ENCODE measurements around the gene MARF1.
"Not testable (repeated sequence)": the region's sequence is repeated elsewhere in the genome, so short reads cannot be mapped to it uniquely, and the experiment has no call there.

The MARF1 gene

GRCh38 chr16:15643048-15643945 lies at the start of gene MARF1:
Gene MARF1 (minus strand): TSS chr16:15643154. CDS start chr16:15639233, 3,921 bp downstream.
- DNase-seq = peak; percentile 85

DNA sequence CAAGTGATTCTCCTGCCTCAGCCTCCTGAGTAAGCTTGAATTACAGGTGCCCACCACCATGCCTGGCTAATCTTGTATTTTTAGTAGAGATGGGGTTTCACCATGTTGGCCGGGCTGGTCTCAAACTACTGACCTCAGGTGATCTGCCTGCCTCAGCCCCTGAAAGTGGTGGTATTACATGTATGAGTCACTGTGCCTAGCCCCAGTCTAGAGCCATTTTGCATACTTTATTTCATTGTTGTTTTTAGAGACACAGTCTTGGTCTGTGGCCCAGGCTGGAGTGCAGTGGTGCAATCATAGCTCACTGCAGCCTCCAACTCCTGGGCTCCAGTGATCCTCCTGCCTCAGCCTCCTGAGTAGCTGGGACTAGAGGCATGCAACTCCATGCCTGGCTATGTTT lies 49.6 kb upstream of the MARF1 start:
- not testable (repeated sequence) for DNase-seq

DNA sequence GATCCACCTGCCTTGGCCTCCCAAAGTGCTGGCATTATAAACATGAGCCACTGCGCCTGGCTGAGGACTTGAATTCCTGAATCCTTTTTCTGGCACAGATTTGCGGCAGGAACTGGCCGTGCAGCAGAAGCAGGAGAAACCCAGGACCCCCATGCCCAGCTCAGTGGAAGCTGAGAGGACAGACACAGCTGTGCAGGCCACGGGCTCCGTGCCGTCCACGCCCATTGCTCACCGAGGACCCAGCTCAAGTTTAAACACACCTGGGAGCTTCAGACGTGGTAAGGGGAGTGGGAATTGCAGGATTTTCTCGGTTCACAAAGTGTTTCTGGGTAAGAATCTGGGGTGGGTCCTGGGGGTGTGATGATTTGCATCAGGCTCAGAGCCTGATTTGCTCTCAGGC lies 48.1 kb upstream of the MARF1 start:
- DNase-seq = no peak

DNA sequence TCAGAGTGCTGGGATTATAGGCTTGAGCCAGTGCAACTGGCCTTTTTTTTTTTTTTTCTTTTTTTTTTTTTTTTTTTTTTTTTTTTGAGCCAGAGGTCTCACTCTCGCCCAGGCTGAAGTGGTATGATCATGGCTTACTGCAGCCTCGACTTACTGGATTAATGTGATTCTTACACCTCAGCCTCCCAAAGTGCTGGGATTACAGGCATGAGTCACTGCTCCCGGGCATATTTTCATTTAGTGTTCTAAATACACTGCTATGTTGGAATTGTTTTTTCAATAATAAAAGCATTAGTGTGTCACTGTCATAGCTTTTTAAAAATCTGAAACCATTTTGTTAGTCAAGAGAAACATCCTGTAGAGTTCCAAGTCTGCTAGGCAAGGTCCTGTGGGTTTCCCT lies 47.3 kb upstream of the MARF1 start:
- DNase-seq = no peak

DNA sequence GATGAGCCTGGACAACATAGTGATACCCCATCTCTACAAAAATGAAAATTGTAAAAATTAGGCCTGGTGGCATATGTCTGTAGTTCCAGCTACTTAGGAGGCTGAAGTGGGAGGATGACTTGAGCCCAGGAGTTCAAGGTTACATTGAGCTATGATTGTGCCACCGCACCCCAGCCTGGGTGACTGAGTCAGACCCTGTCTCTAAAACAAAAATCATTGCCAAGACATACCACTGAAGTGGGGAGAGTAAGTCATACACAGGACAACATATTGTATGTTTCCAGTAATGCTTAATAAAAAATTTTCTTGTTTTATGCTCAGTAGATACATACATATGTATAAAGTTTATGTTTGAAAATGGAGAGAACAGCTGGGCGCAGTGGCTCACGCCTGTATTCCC lies 46.3 kb upstream of the MARF1 start:
- no peak for DNase-seq

DNA sequence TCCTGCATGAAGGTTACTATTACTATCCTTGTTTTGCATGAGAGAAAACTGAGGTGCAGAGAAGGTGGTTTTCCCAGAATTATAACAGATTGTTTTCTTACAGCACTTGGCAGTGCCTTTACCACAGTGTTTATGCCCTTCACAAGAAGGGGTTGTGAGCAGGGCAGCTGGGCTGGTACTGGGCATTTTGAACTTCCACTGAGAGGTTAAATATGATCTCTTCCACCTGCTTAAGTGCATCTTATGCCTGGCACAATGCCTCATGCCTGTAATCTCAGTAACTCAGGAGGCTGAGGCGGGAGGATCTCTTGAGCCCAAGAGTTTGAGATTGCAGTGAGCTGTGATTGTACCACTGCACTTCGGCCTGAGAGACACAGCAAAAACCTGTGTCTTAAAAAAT lies 43.3 kb upstream of the MARF1 start:
- DNase-seq = no peak

DNA sequence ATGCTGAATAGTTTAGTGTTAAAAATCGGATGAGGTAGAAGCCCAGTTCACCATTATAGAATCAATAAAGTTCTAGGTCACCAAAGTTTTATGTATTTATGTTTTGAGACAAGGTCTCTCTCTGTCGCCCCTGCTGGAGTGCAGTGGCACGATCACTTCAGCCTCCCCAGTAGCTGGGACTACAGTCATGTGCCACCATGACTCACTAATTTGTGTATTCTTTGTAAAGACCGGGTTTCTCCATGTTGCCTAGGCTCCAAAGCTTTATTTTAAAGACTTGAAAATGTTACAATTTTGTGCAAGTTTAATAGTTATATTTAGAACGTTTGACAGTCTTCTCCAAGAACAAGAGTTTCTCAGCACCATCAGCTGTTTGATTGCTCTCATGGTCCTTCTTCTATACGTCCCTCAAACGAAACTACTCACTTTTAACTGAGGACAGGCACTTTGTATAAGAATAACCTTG lies 39.2 kb upstream of the MARF1 start:
- DNase-seq = peak; percentile 45

DNA sequence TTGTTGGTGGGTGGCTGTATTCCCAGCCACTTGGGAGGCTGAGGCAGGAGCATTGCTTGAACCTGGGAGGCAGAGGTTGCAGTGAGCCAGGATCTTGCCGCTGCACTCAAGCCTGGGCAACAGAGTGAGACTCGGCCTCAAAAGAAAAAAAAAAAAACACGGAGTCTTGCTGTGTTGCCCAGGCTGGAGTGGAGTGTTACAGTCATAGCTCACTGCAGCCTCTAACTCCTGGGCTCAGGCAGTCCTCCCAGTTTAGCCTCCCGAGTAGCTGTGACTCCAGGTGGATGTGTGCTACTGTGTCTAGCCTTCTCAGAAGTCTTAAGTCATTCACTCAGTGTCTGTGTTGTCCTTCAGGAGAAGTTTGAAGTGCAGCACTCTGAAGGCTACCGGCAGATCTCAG lies 34.5 kb upstream of the MARF1 start:
- DNase-seq = no peak

DNA sequence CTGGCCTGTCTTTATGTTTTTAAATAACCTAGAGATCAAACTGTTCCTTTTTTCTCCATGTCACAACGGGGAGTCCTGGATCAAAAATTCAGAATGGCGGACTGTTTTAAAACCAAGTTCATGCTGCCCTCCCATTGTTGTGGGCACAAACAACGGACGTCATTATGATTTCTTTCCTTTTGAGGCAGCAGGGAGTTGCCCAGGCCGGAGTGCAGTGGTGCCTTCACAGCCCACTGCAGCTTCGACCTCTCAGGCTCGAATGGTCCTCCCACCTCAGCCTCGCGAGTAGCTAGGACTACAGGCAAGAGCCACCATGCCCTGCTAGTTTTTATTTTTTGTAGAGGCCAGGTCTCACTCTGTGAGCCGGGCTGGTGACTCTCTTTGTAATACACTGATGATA lies 33.6 kb upstream of the MARF1 start:
- no peak for DNase-seq

- no peak for DNase-seq
Measured at GRCh38 chr16:15674571-15674970, 31.6 kb upstream of the MARF1 start.

DNA sequence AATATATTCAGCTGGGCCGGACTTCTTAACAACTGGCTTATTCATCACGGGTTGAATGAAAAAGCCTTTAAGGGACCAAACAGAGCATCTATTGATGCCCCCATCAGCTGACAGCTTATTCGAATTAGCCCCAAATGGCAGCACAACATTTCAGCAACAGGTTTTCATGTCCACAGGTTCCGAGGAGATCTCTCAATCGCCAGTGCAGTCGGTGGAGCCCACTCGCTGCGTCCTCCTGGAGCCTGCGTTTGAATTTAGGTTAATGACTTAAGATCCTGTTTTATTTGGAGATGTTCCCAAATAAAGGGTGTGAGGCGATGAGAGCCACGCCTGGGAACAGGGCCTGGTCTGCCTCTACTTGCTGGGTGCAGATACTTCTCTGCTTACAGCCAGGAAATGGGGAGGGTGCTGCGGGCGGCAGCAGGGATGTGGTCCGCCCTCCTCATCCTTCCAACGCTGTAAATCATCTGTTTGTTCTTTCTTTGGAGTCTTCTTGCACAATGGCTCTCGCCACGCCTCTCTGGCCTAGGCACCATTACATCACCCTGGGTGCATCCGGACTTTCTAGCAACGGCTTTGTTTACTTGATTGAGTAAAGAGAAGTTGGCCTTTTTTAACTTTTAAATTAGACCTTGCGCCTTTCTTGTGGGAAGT lies 29.7 kb upstream of the MARF1 start:
- DNase-seq = peak; percentile 96

DNA sequence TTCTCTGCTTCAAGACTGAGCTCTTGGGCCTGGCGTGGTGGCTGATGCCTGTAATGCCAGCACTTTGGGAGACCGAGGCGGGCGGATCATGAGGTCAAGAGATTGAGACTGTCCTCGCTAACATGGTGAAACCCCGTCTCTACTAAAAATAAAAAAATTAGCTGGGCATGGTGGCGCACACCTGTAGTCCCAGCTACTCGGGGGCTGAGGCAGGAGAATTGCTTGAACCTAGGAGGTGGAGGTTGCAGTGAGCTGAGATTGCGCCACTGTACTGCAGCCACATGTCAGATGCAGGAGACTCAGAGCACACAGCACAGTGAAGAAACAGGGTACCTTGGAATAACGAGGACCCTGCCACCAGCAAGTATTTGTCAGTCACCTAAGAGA lies 29.2 kb upstream of the MARF1 start:
- not testable (repeated sequence) for DNase-seq

GRCh38 chr16:15671530-15672117 lies 28.7 kb upstream of the MARF1 start:
- DNase-seq = no peak

DNA sequence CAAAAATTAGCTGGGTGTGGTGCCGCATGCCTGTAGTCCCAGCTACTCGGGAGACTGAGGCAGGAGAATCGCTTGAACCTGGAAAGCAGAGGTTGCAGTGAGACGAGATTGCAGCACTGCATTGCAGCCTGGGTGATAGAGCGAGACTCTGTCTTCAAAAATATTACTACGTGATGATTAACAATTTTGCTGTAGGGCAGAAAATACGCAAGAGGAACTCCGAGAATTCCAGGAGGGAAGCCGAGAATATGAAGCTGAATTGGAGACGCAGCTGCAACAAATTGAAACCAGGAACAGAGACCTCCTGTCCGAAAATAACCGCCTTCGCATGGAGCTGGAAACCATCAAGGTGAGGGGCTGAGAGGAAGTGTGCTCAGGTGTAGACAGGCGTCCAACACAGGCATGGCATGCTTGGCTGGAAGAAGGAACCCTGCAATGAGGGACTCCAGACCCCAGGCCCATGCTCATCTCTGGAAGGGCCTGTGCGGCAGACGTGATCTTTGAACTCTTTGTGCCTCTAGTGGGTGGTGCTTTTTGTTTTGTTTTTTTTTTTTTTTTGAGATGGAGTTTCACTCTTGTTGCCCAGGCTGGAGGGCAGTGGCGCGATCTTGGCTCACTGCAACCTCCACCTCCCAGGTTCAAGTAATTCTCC lies 24.3 kb upstream of the MARF1 start:
- no peak for DNase-seq

- no peak for DNase-seq
Measured at GRCh38 chr16:15665107-15665506, 22.2 kb upstream of the MARF1 start.

DNA sequence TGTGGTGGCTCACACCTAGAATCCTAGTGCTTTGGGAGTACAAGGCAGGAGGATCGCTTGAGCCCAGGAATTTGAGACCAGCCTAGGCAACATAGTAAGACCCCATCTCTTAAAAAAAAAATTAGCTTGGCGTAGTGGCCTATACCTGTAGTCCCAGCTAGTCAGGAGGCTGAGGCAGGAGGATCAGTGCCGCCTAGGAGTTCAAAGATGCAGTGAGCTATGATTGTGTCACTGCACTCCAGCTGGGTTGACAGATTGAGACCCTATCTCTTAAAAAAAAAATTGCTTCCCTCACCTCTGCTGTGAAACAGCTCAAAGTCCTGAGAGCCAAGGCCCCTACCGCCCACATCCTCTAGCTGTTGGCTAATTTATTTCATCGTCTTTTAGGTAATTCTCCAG lies 17.2 kb upstream of the MARF1 start:
- no peak for DNase-seq

DNA sequence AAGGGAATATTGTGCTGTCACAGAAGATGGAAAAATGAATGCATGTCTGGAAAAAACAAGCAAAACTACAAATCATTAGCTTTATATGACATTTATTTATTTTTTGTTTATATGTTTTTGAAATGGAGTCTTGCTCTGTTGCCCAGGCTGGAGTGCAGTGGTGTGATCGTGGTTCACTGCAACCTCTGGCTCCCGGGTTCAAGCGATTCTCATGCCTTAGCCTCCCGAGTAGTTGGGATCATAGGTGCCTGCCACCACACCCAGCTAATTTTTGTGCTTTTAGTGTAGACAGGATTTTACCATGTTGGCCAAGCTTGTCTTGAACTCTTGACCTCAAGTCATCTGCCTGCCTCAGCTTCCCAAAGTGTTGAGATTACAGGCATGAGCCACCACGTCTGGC lies 15.6 kb upstream of the MARF1 start:
- no peak for DNase-seq

DNA sequence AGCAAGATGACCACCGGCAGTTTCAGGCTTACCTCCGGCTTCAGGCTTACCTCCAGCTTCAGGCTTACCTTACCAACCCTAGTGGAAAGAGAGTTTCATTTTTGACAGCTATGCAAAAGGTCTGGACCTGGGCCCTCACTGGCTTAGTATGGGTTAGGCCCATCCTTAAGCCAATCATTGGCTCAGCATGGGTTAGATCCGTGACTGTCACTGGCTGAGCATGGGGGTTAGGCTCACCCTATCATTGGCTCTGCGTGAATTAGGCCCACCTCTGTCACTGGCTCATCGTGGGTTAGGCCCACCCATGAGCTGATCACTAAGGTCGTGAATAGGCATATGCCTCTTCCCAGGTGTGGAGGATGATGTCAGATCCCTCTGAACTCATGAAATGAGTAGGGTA lies 15.2 kb upstream of the MARF1 start:
- DNase-seq = no peak

DNA sequence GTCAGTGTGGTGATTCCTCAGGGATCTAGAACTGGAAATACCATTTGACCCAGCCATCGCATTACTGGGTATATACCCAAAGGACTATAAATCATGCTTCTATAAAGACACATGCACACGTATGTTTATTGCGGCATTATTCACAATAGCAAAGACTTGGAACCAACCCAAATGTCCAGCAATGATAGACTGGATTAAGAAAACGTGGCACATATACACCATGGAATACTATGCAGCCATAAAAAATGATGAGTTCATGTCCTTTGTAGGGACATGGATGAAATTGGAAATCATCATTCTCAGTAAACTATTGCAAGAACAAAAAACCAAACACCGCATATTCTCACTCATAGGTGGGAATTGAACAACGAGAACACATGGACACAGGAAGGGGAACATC lies 12.6 kb upstream of the MARF1 start:
- DNase-seq = not testable (repeated sequence)

GRCh38 chr16:15654591-15654990 lies 11.6 kb upstream of the MARF1 start:
- DNase-seq = no peak

GRCh38 chr16:15653227-15653626 lies 10.3 kb upstream of the MARF1 start:
- DNase-seq = no peak

GRCh38 chr16:15652293-15653001 lies 9.5 kb upstream of the MARF1 start:
- DNase-seq = no peak

DNA sequence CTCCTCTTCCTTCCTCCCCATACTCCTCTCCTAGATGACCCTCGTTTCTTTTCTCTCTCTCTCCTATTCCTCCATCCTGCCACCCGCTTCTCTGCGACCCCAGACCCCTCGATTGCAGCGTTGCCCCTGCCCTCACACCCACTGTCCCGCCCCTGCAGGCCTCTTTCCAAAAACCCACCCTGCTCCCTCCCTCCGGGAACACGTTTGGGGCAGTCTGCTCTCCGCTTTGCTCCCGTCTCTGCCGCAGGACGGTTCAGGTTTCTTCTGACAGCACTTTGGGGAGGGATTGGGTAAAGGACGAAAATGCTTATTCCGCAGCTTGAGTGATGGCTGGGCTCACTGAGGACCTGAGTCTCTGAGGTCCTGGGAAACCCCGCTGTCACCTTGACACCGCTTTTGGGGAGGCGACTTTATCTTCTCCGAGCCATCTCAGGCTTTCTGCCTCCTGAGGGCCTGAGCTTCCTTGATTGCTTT lies 7.8 kb upstream of the MARF1 start:
- no peak for DNase-seq
